ENCODE data around the gene ACER3.

DNA sequence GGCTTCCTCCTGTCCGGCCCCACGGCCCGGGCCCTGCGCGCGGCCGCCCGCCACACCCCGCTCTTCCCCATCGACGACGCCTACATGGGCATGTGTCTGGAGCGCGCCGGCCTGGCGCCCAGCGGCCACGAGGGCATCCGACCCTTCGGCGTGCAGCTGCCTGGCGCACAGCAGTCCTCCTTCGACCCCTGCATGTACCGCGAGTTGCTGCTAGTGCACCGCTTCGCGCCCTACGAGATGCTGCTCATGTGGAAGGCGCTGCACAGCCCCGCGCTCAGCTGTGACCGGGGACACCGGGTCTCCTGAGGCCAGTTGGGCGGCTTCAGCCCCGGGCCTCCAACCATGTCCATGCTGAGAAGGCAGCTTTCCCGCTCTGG, 179.7 kb downstream of the ACER3 start:
- TF ChIP-seq POLR2A (IDR thresholded peaks at IDR 0.05): no peak
- TF ChIP-seq, protein P1, sequence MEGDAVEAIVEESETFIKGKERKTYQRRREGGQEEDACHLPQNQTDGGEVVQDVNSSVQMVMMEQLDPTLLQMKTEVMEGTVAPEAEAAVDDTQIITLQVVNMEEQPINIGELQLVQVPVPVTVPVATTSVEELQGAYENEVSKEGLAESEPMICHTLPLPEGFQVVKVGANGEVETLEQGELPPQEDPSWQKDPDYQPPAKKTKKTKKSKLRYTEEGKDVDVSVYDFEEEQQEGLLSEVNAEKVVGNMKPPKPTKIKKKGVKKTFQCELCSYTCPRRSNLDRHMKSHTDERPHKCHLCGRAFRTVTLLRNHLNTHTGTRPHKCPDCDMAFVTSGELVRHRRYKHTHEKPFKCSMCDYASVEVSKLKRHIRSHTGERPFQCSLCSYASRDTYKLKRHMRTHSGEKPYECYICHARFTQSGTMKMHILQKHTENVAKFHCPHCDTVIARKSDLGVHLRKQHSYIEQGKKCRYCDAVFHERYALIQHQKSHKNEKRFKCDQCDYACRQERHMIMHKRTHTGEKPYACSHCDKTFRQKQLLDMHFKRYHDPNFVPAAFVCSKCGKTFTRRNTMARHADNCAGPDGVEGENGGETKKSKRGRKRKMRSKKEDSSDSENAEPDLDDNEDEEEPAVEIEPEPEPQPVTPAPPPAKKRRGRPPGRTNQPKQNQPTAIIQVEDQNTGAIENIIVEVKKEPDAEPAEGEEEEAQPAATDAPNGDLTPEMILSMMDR (IDR thresholded peaks at IDR 0.05): no peak
